NCI-H1417 treated with DMSO at 0.1 percent for 48 hours (cell line): Measurements from ENCODE around the gene ACSL4.
"Not testable (repeated sequence)": the region's sequence is repeated elsewhere in the genome, so short reads cannot be mapped to it uniquely, and the experiment has no call there.

Experiments
- DNase-seq: peaks from one replicate; lab custom pipeline; 2025; lab: John Stamatoyannopoulos, UW

The ACSL4 gene

GRCh38 chrX:109732807-109733612 is at the start of gene ACSL4:
TSS of gene ACSL4 (minus strand) at chrX:109733257. CDS start at chrX:109683363, 49,894 bp downstream.
- DNase-seq: no peak

- no peak for DNase-seq
Measured at GRCh38 chrX:109777749-109778148, 44.7 kb upstream of the ACSL4 start.

GRCh38 chrX:109776986-109777385 is 43.9 kb upstream of the ACSL4 start:
- no peak for DNase-seq

GRCh38 chrX:109776432-109776831 is 43.4 kb upstream of the ACSL4 start:
- DNase-seq: no peak

- DNase-seq: no peak
Measured at GRCh38 chrX:109775386-109775785, 42.3 kb upstream of the ACSL4 start.

- DNase-seq: no peak
Measured at GRCh38 chrX:109774706-109775105, 41.6 kb upstream of the ACSL4 start.

- DNase-seq: no peak
Measured at GRCh38 chrX:109774136-109774535, 41.1 kb upstream of the ACSL4 start.

- DNase-seq: no peak
Measured at GRCh38 chrX:109773374-109773773, 40.3 kb upstream of the ACSL4 start.

- DNase-seq: no peak
Measured at GRCh38 chrX:109770780-109771179, 37.7 kb upstream of the ACSL4 start.

- DNase-seq: no peak
Measured at GRCh38 chrX:109760922-109761250, 27.8 kb upstream of the ACSL4 start.

- DNase-seq: no peak
Measured at GRCh38 chrX:109760209-109760921, 27.3 kb upstream of the ACSL4 start.

GRCh38 chrX:109753256-109753655 is 20.2 kb upstream of the ACSL4 start:
- DNase-seq: no peak

GRCh38 chrX:109751698-109752097 is 18.6 kb upstream of the ACSL4 start:
- DNase-seq: no peak

- DNase-seq: no peak
Measured at GRCh38 chrX:109749207-109749606, 16.1 kb upstream of the ACSL4 start.

GRCh38 chrX:109747681-109748080 is 14.6 kb upstream of the ACSL4 start:
- DNase-seq: no peak

GRCh38 chrX:109742722-109743121 is 9.7 kb upstream of the ACSL4 start:
- no peak for DNase-seq

- DNase-seq: not testable (repeated sequence)
Measured at GRCh38 chrX:109740896-109741295, 7.8 kb upstream of the ACSL4 start.

- DNase-seq: no peak
Measured at GRCh38 chrX:109740433-109740809, 7.4 kb upstream of the ACSL4 start.

GRCh38 chrX:109739625-109740432 is 6.8 kb upstream of the ACSL4 start:
- DNase-seq: no peak

- no peak for DNase-seq
Measured at GRCh38 chrX:109735202-109735744, 2.2 kb upstream of the ACSL4 start.

- no peak for DNase-seq
Measured at GRCh38 chrX:109733613-109734083, 591 bp upstream of the ACSL4 start.
